PC-3 (cell line): ENCODE data around the gene PCBP3. TPM values are rescaled to one million over a fixed set of nuclear protein-coding genes. Genes with fewer than 3 reads are reported as not detected.
"Not testable (repeated sequence)": the region's sequence is repeated elsewhere in the genome, so short reads cannot be mapped to it uniquely, and the experiment has no call there.

Experiments used
- ATAC-seq: fragments of 200-7000 bp; cut with Tn5 transposase; 2 replicates; pipeline ENCODE4 v1.9.1; 2020; ENCODE audit warnings: mild to moderate bottlenecking, moderate library complexity
- BruUV-seq: library from RNA; stranded (reverse); fragments of 400-500 nt; replicated peaks from 2 replicates; lab custom pipeline; 2021; lab: Mats Ljungman, UMichigan
- CTCF ChIA-PET: fragments of 300-600 bp; sonication (Branson Sonifier 250); formaldehyde crosslinking; loops from one replicate; lab custom pipeline; 2022; ENCODE audit warnings: antibody characterized with exemption; lab: Charles Lee
- POLR2A ChIA-PET: fragments of 300-600 bp; sonication (Branson Sonifier 250); formaldehyde crosslinking; loops from one replicate; lab custom pipeline; 2022; ENCODE audit warnings: antibody characterized with exemption; ENCODE audit not compliant: unreplicated experiment; lab: Charles Lee
- DNase-seq: peaks from one replicate; pipeline ENCODE4 v3.0.0-alpha.2; 2015
- H2AFZ ChIP-seq: fragments of 300-600 bp; sonication (generic); 2 replicates; pipeline ENCODE4 v1.6.0; 2016; ENCODE audit warnings: antibody characterized with exemption, low read length
- H3F3A ChIP-seq: fragments of 300-600 bp; sonication (generic); one replicate; pipeline ENCODE4 v1.6.0; 2017; ENCODE audit warnings: antibody characterized with exemption, low read length, control low read depth, mild to moderate bottlenecking; ENCODE audit not compliant: unreplicated experiment
- H3K27ac ChIP-seq: fragments of 300-600 bp; sonication (generic); 2 replicates; pipeline ENCODE4 v1.5.1; 2016; ENCODE audit warnings: mild to moderate bottlenecking, low read length
- H3K27me3 ChIP-seq: fragments of 300-600 bp; sonication (generic); 2 replicates; pipeline ENCODE4 v1.6.1; 2016; ENCODE audit warnings: low read length, mixed read lengths
- H3K36me3 ChIP-seq: fragments of 300-600 bp; sonication (generic); 2 replicates; pipeline ENCODE4 v1.6.1; 2016; ENCODE audit warnings: low read depth, mixed run types, low read length, mixed read lengths
- H3K4me1 ChIP-seq: fragments of 300-600 bp; sonication (generic); 2 replicates; pipeline ENCODE4 v1.5.1; 2016; ENCODE audit warnings: low read length; ENCODE audit not compliant: insufficient read depth
- H3K4me2 ChIP-seq: fragments of 300-600 bp; sonication (generic); 2 replicates; pipeline ENCODE4 v1.6.0; 2016; ENCODE audit warnings: low read length
- H3K4me3 ChIP-seq: fragments of 300-600 bp; sonication (generic); 2 replicates; pipeline ENCODE4 v1.5.1; 2016; ENCODE audit warnings: mild to moderate bottlenecking, low read length, mixed read lengths
- H3K79me2 ChIP-seq: fragments of 300-600 bp; sonication (generic); 2 replicates; pipeline ENCODE4 v1.6.1; 2017; ENCODE audit warnings: low read length, mixed read lengths
- H3K9ac ChIP-seq: fragments of 300-600 bp; sonication (generic); 2 replicates; pipeline ENCODE4 v1.6.0; 2016; ENCODE audit warnings: mild to moderate bottlenecking, low read length
- H3K9me2 ChIP-seq: fragments of 300-600 bp; sonication (generic); replicated peaks from 2 replicates; pipeline ENCODE4 v1.6.1; 2016; ENCODE audit warnings: mixed run types, low read length, mixed read lengths
- H3K9me3 ChIP-seq: fragments of 300-600 bp; sonication (generic); 2 replicates; pipeline ENCODE4 v1.6.1; 2016; ENCODE audit warnings: low read length, mixed read lengths
- H4K20me1 ChIP-seq: fragments of 300-600 bp; sonication (generic); 2 replicates; pipeline ENCODE4 v1.6.1; 2016; ENCODE audit warnings: low read length, mixed read lengths
- EZH2 ChIP-seq: fragments of 300-600 bp; sonication (generic); IDR thresholded peaks from one replicate; pipeline ENCODE4 v1.6.1; 2017; ENCODE audit warnings: antibody characterized with exemption, mild to moderate bottlenecking, low read length; ENCODE audit not compliant: unreplicated experiment
- EZH2phosphoT487 ChIP-seq: fragments of 300-600 bp; sonication (generic); IDR thresholded peaks from 2 replicates; pipeline ENCODE4 v1.6.1; 2018; ENCODE audit warnings: mild to moderate bottlenecking, antibody characterized with exemption, low read length, borderline replicate concordance
- intact Hi-C: fragments of 100-400 bp; cut with micrococcal nuclease; formaldehyde crosslinking; loops from 2 replicates; pipeline ENCODE4 v1.9.0; 2023
- total RNA-seq: library from RNA; depleted of rRNA; stranded (reverse); fragments of >200 nt; gene quantifications from 2 replicates; pipeline ENCODE4 v1.2.3, GENCODE V29; 2014
- TF ChIP-seq, protein P1 (sequence below): fragments of 300-600 bp; sonication (generic); conservative IDR thresholded peaks from 2 replicates; pipeline ENCODE4 v1.5.1; 2017; ENCODE audit warnings: antibody characterized with exemption, low read depth, mild to moderate bottlenecking, low read length

Gene PCBP3
- total RNA-seq, 1 experiment from 2014 or later = 2.4 TPM

DNA sequence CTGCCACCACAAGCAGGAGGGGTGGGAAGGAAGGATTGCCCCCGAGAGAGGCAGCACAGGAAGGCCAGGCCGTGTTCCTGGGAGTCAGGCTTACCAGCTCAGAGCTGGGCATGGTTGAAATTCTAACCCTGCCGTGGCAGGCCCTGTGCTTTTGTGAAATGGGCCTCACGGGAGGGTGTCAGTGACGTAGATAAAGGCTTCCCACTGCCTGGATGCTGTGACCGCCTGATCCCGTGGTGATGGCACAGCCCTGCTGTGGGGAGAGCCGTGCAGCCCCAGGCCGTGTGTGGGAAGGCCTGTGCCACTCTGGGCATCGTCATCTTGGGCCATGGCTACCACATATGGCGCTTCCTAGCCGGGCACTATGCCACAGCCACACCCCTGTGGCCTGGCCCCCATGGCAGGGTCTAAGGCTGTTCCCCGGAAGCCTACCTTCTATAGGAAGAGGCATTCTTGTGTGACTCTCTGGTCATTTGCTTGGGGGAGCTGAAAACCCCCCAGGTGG lies 161.3 kb downstream of the PCBP3 start:
- ChIA-PET POLR2A (no interaction called here), CTCF (no interaction called here)
- TF ChIP-seq EZH2 (no peak), EZH2phosphoT487 (no peak)
- TF ChIP-seq, protein P1, sequence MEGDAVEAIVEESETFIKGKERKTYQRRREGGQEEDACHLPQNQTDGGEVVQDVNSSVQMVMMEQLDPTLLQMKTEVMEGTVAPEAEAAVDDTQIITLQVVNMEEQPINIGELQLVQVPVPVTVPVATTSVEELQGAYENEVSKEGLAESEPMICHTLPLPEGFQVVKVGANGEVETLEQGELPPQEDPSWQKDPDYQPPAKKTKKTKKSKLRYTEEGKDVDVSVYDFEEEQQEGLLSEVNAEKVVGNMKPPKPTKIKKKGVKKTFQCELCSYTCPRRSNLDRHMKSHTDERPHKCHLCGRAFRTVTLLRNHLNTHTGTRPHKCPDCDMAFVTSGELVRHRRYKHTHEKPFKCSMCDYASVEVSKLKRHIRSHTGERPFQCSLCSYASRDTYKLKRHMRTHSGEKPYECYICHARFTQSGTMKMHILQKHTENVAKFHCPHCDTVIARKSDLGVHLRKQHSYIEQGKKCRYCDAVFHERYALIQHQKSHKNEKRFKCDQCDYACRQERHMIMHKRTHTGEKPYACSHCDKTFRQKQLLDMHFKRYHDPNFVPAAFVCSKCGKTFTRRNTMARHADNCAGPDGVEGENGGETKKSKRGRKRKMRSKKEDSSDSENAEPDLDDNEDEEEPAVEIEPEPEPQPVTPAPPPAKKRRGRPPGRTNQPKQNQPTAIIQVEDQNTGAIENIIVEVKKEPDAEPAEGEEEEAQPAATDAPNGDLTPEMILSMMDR = no peak
- Histone ChIP-seq H3K27me3 (no peaks in the 10 kb centered on the region), H3K9me3 (no peaks in the 10 kb centered on the region), H3F3A (no peaks in the 10 kb centered on the region), H2AFZ (no peak overlapping the region), H3K9ac (no peak overlapping the region), H3K27ac (no peak overlapping the region), H4K20me1 (no peaks in the 10 kb centered on the region), H3K79me2 (no peaks in the 10 kb centered on the region), H3K4me2 (no peak overlapping the region), H3K4me3 (no peak overlapping the region), H3K36me3 (no peaks in the 10 kb centered on the region), H3K4me1 (no peaks in the 10 kb centered on the region), H3K9me2 (no peaks in the 10 kb centered on the region)
- no peak for ATAC-seq
- intact Hi-C loops = no loop called here
- no peak for DNase-seq
- no TSS peak for BruUV-seq

- H3K27ac ChIP-seq = no peak overlapping the region
- H3K4me2 ChIP-seq = no peak overlapping the region
- H2AFZ ChIP-seq = no peak overlapping the region
- H4K20me1 ChIP-seq = no peaks in the 10 kb centered on the region
- H3F3A ChIP-seq = no peaks in the 10 kb centered on the region
- intact Hi-C loops = no loop called here
- no peak for DNase-seq
- CTCF ChIA-PET = no interaction called here
- no peaks in the 10 kb centered on the region for H3K27me3 ChIP-seq
- BruUV-seq = no TSS peak
- H3K36me3 ChIP-seq = no peaks in the 10 kb centered on the region
- H3K9me3 ChIP-seq = no peaks in the 10 kb centered on the region
- no peak for ATAC-seq
- TF ChIP-seq, protein P1 = no peak
- TF ChIP-seq EZH2 (no peak), EZH2phosphoT487 (no peak)
- POLR2A ChIA-PET = no interaction called here
- H3K4me3 ChIP-seq = no peak overlapping the region
- no peaks in the 10 kb centered on the region for H3K79me2 ChIP-seq
- no peaks in the 10 kb centered on the region for H3K4me1 ChIP-seq
- H3K9me2 ChIP-seq = no peaks in the 10 kb centered on the region
- H3K9ac ChIP-seq = no peak overlapping the region
Measured at GRCh38 chr21:45805321-45805720, 161.8 kb downstream of the PCBP3 start.

DNA sequence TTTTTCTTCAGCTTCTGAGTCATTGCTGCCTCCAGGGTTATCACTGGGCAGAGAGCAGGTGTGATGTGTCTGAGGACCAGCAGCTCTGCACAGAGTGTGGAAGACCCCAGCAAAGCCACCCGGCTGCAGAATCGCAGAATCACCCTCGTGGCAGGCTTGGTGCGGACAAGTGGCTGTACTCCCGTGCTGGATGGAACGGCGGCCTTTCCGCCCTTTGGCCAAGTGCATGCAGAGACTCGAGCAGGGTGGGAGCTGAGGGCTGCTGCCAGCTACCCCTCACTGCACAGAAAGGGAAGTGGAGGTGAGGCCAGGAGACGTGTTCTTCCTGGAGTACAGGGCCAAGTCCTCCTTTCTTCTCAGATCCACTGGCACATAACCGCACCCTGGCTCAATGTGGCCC lies 162.5 kb downstream of the PCBP3 start:
- Histone ChIP-seq H3K9me2 (no peaks in the 10 kb centered on the region), H4K20me1 (no peaks in the 10 kb centered on the region), H3K4me2 (no peak overlapping the region), H3K27ac (no peak overlapping the region), H3K36me3 (no peaks in the 10 kb centered on the region), H2AFZ (no peak overlapping the region), H3K4me1 (no peaks in the 10 kb centered on the region), H3K9me3 (no peaks in the 10 kb centered on the region), H3K4me3 (no peak overlapping the region), H3K79me2 (no peaks in the 10 kb centered on the region), H3F3A (no peaks in the 10 kb centered on the region), H3K9ac (no peak overlapping the region), H3K27me3 (no peaks in the 10 kb centered on the region)
- ATAC-seq (no peak), DNase-seq (no peak)
- CTCF ChIA-PET = no interaction called here
- intact Hi-C loops = no loop called here
- BruUV-seq = no TSS peak
- POLR2A ChIA-PET = no interaction called here
- no peak for TF ChIP-seq EZH2phosphoT487
- TF ChIP-seq, protein P1 = no peak
- no peak for TF ChIP-seq EZH2

DNA sequence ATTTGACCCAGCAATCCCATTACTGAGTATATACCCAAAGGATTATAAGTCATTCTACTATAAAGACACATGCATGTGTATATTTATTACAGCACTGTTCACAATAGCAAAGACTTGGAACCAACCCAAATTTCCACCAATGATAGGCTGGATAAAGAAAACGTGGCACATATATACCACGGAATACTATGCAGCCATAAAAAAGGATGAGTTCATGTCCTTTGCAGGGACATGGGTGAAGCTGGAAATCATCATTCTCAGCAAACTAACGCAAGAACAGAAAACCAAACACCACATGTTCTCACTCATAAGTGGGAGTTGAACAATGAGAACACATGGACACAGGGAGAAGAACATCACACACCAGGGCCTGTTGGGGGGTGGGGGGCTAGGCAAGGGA lies 165.1 kb downstream of the PCBP3 start:
- H3K4me2 ChIP-seq, POLR2A ChIA-PET, H2AFZ ChIP-seq, H3K27me3 ChIP-seq, H3K9ac ChIP-seq, H3K4me3 ChIP-seq, H3K79me2 ChIP-seq, H4K20me1 ChIP-seq, H3K27ac ChIP-seq, H3K9me3 ChIP-seq, H3K4me1 ChIP-seq, CTCF ChIA-PET, ATAC-seq, DNase-seq, H3F3A ChIP-seq, BruUV-seq, H3K9me2 ChIP-seq, intact Hi-C loops, H3K36me3 ChIP-seq: not testable (repeated sequence)
